Mononuclear cell (primary cell): ENCODE results near the gene NCS1. TPM values are rescaled to one million over a fixed set of nuclear protein-coding genes. Genes with fewer than 3 reads are reported as not detected.
"Not testable (repeated sequence)": the region's sequence is repeated elsewhere in the genome, so short reads cannot be mapped to it uniquely, and the experiment has no call there.

Experiments used
- H3K27me3 ChIP-seq: 2 replicates; pipeline ENCODE4 v1.6.0; 2011; ENCODE audit warnings: low read length, control low read depth; ENCODE audit not compliant: insufficient read depth
- H3K4me1 ChIP-seq: 2 replicates; pipeline ENCODE4 v1.5.1; 2011; ENCODE audit warnings: mild to moderate bottlenecking, low read length, control low read depth; ENCODE audit not compliant: insufficient read depth
- H3K4me3 ChIP-seq: 2 replicates; pipeline ENCODE4 v1.5.1; 2011; ENCODE audit warnings: mild to moderate bottlenecking, low read length, moderate library complexity
- H3K9me3 ChIP-seq: 2 replicates; pipeline ENCODE4 v1.5.1; 2011; ENCODE audit warnings: low read depth, mild to moderate bottlenecking, control low read depth, low read length
- total RNA-seq: library from RNA; depleted of rRNA; stranded (reverse); fragments of >200 nt; gene quantifications from one replicate; pipeline ENCODE4 v1.2.3, GENCODE V29; 2012

NCS1 gene
- total RNA-seq, 1 donor = 0.42 TPM

DNA sequence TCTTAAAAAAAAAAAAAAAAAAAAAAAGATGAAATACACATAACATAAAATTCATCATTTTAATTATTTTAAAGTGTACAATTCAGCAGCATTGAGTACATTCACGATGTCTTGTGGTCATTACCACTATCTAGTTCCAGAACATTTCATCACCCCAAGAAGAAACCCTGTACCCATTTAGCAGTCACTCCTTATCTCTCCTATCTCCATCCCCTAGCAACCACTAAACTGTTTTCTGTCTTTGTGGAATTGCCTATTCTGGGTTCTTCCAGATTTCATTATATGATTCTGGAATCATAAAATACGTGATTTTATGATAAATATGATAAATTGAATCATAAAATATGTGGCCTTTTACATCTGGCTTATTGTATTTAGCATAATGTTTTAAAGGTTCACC is 84.4 kb downstream of the NCS1 start:
- H3K4me1 ChIP-seq = no peaks in the 10 kb centered on the region
- no peaks in the 10 kb centered on the region for H3K9me3 ChIP-seq
- no peak overlapping the region for H3K4me3 ChIP-seq
- H3K27me3 ChIP-seq = no peaks in the 10 kb centered on the region

DNA sequence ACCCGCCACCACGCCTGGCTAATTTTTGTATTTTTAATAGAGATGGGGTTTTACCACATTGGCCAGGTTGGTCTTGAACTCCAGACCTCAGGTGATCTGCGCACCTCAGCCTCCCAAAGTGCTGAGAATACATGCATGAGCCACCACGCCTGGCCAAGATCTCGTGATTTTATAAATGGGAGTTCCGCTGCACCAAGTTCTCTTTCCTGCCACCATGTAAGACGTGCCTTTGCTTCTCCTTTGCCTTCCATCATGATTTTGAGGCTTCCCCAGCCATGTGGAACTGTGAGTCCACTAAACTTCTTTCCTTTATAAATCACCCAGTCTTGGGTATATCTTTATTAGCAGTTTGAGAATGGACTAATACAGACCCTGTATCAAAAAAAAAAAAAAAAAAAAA is 85.9 kb downstream of the NCS1 start:
- not testable (repeated sequence) for H3K9me3 ChIP-seq, H3K4me1 ChIP-seq, H3K4me3 ChIP-seq, H3K27me3 ChIP-seq

DNA sequence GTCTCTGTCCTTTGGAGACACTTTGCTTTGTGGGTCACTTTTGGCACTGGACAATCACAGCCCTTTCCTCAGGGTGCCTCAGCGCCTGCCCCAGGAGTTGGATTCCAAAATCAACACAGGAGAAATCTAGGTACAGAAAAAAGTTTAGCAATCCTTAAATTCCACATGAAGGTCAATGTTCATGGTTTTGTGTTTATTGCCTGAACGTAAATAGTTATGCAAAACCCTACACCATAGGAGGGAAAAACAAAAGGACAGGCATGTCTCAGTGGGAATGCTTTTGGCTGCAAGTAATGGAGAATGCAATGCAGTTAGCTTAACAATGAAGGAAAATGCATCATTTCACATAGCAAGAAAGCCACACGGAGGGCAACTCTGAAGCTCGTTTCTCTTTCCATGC is 86.8 kb downstream of the NCS1 start:
- H3K4me3 ChIP-seq = no peak overlapping the region
- H3K9me3 ChIP-seq = no peaks in the 10 kb centered on the region
- H3K27me3 ChIP-seq = peaks cover 19% of the 10 kb centered on the region
- no peaks in the 10 kb centered on the region for H3K4me1 ChIP-seq

DNA sequence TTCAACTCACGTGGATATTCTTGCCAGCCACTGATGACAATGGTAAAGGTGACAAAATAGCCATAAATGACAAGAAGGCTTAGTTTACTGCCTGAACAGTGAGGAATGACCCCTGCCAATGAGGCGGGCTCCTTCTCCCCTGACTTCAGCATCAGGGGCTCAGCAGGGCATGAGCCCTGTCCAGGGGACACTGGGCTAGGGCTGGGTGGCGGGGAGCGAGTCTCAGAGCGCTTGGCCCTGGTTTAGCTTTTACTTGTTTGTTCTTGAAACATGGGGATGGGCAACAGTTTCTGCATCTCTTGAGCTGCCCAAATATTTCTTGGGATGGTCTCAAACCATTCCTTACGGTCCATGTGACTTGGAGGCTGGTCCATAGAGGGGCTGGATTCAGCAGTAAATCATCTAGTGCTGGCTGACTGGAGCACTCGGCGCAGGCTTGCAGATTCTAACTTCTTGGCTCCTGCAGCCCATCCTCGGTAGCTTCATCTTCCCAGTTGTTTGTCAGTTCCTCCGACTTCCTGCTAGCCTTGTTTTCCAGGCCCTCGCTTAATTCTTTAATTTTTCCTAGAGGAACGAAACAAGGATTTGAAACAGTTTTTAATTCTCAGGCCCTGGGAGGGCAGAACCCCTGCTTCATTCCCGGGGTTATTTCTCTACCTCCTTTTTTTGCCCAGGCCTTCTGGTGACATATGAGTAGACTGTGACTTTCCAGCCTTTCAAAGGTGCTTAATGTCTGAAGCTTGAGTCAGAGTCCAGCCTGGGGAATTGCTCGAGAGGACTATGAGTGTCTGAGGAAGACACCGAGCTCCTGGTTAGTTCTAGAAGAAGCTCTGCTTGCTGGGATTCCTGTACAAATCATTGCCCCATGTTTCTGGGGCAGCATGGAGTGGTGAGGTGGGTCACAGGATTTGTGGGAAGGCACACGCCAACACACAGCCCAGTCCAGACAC is 88.9 kb downstream of the NCS1 start:
- no peak overlapping the region for H3K4me3 ChIP-seq
- H3K9me3 ChIP-seq = no peaks in the 10 kb centered on the region
- peaks cover 36% of the 10 kb centered on the region for H3K27me3 ChIP-seq
- H3K4me1 ChIP-seq = no peaks in the 10 kb centered on the region

DNA sequence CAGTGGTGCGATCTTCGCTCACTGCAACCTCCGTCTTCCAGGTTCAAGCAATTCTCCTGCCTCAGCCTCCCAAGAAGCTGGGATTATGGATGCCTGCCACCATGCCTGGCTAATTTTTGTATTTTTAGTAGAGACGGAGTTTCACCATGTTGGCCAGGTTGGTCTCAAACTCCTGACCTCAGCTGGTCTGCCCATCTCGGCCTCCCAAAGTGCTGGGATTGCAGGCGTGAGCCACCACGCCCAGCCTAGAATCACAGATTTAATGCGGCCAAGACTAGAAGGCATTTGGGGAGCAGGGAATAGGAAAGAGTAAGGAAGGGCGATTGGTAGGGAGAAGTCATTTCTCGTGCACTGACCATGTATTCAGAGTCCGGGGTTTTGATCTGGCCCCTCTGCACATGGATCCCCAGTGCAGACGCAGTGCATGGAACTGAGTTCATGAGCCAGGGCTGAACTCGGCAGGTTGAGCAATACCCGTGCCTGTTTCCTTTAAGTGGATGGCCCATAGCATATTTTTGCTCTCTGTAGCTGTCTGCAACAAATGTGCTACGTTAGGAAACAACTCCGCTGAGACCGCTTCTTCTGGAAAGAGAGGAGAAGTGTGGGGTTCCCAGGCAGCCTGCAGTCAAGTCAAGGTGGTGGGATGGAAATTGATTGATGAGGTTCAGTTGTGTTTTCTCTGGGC is 90.0 kb downstream of the NCS1 start:
- H3K9me3 ChIP-seq = no peaks in the 10 kb centered on the region
- H3K4me1 ChIP-seq = no peaks in the 10 kb centered on the region
- H3K4me3 ChIP-seq = no peak overlapping the region
- H3K27me3 ChIP-seq = peaks cover 47% of the 10 kb centered on the region

DNA sequence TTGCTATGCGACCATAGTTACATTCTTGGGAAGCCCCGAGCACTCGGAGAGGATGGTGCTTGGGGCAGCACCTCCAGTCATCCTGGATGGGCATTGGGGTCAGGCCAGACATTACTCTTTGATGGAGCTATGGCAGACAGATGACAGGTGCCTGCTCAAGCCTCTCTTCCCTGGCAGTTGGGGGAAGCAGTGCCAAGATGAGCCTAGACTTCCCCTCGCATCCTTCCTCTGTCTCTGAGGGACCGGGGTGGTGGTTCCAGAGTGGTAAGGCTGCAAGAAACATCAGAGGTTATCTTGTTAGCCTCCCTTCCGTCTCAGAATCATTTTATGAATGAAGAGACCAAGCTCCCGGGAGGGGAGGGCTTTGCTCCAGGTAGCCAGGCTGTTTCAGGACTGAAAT is 90.6 kb downstream of the NCS1 start:
- no peaks in the 10 kb centered on the region for H3K4me1 ChIP-seq
- no peak overlapping the region for H3K4me3 ChIP-seq
- no peaks in the 10 kb centered on the region for H3K9me3 ChIP-seq
- peaks cover 53% of the 10 kb centered on the region for H3K27me3 ChIP-seq

DNA sequence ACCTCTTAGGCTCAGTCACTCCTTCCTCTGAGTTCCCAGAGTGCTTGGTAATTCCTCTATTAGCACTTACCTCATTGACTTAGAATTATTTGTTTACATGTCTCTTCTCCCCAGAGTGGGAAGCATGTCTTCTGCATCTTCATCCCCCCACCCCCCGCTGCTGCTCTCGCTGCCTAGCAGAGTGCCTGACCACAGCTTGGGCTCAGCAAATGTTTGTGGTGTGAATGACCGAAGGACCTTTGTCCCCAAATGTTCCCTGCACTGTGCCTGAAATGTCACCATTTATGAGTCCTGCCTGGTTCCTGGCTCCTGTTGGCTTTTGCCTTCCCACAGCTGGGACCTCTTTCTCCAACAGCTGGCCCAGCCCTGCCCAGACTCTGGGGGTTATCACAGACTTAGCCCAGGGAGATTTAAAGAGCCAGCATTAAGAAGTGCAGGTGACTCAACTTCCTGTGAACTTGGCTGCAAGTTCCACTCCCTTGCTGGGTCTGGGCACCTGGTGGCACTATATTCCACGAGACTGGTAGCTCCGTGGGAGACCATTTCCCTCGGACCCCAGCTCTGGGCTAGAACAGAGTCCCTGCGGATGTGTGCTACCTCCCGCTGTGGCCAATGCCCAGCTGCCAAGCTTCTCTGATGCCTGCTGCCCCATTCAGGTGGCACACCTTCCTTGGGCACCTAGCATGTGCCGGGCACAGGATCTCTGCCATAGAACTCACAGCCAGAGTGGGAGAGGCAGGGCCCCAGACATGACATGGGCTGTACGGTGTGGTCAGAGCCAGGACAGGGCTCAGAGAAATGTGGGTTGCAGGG is 91.6 kb downstream of the NCS1 start:
- Histone ChIP-seq H3K9me3 (no peaks in the 10 kb centered on the region), H3K4me3 (no peak overlapping the region), H3K4me1 (peaks cover 9% of the 10 kb centered on the region), H3K27me3 (peaks cover 58% of the 10 kb centered on the region)

DNA sequence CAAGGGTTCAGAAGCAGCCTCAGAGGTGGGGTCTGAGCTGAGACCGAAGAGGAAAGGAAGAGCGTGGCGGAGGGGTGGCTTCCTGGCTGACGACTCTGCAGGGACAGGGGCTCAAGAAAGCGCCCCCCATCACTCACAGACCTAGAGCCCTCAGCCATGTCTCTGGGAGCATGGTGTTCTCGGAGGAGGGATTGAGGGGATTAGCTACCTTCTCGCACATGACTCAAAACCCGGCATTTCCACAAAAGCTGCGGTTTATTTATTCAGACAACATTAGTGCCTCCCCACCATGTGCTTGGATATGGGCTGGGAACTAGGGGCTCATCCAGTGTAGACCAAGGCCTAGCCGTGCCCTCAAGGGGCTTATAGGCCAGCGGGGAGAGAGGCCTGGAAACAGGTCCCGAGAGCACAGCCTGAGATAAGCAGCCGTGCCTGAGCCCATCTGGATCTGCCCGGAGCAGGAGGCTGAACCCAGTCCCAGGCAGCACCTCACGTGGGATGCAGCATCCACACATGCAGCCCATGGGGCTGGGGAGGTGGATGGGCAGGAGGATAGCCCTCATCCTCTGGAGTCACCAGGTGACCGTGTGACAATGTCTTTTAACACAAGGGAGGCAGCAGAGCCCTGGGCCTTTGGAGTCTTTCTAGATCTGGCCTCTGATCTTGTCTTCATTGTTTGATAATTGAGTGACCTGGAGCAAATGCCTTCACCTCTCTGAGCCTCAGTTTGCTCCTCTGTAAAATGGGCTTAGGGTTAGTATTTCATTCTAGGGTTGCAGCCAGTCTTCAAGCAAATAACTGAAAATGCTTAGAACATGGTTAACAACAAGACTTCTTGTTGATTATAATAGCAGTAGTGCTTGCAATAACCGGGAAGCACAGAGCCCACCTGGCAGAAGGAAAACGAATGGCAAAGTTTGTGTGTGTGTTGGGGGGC is 92.5 kb downstream of the NCS1 start:
- no peaks in the 10 kb centered on the region for H3K9me3 ChIP-seq
- H3K4me3 ChIP-seq = no peak overlapping the region
- H3K4me1 ChIP-seq = peaks cover 15% of the 10 kb centered on the region
- peaks cover 58% of the 10 kb centered on the region for H3K27me3 ChIP-seq

DNA sequence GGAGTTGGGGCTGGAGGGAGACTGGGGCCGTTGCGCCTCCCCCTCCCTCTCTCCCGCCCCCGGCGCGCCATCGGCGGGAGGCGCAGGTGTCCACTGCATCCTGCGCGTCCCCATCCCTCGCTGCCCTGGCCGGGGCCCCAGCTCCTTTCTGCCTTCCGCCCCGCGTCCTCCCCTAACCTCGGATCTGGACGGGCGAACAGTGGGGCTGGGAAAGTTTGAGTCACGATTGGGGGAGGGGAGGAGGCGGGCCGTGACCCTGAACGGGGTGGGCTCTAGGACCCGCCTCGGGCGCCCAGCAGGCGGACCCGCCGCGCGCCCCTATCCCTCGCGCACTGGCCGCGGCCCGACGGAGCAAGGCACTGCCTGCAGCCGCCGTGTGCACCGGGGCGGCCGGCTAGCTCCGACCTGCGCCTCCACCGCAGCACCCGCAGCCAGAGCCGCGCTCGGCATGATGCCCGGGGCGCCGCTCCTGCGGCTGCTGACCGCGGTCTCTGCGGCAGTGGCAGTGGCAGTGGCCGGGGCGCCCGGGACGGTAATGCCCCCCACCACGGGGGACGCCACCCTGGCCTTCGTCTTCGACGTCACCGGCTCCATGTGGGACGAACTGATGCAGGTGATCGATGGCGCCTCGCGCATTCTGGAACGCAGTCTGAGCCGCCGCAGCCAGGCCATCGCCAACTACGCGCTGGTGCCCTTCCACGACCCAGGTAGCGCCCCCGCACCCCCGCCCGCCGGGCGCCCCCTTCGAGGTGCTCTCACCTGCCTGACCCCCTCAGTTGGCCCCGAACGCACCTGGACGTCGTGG is 93.4 kb downstream of the NCS1 start, which contains the start of gene HMCN2:
Gene HMCN2, plus strand, starts transcription at position 330 of the 805 bp plus-strand sequence. Its CDS starts 119 bp downstream, at position 449.
- Histone ChIP-seq H3K27me3 (peaks cover 58% of the 10 kb centered on the region), H3K9me3 (no peaks in the 10 kb centered on the region), H3K4me3 (no peak within 1 kb of the TSS), H3K4me1 (peaks cover 15% of the 10 kb centered on the region)

DNA sequence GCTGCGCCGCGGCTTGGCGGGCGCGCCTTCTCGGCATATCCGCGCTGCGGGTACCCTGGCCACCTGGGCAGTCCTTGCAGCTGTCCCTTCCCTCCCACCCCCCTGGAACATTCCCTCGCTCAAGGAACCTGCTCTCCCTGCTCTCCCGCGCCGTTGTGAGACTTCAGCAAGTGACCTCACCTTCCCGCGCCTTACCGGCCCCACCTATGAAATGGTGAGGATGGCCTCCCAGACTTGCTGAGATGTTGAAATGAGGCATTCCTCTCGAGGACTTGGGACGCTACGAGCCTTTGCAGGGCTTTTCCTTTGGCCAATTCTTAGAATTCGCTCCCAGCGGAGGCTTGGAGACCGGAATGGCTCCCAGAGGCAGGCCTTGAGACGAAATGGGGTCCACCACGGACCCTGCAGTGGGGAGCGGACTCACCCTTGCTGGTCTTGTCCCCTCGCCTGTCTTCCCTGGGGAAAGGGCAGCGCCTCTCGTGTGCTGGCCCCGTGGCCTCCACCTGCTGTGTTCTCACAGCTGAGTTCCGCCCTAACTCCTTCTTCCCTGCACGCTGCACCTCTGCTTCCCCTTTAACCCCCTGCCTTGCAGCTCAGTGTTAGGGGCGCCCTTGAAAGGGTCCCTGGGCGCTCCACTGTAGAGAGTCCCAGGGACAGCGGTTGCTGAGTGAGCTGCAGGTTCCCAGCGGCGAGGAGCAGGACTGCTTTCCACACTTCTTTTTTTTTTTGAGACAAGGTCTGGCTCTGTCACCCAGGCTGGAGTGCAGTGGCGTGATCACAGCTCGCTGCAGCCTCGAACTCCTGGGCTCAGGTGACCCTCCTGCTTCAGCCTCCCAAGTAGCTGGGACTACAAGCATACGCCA is 94.3 kb downstream of the NCS1 start:
- no peaks in the 10 kb centered on the region for H3K9me3 ChIP-seq
- H3K4me1 ChIP-seq = peaks cover 15% of the 10 kb centered on the region
- peaks cover 61% of the 10 kb centered on the region for H3K27me3 ChIP-seq
- no peak overlapping the region for H3K4me3 ChIP-seq

DNA sequence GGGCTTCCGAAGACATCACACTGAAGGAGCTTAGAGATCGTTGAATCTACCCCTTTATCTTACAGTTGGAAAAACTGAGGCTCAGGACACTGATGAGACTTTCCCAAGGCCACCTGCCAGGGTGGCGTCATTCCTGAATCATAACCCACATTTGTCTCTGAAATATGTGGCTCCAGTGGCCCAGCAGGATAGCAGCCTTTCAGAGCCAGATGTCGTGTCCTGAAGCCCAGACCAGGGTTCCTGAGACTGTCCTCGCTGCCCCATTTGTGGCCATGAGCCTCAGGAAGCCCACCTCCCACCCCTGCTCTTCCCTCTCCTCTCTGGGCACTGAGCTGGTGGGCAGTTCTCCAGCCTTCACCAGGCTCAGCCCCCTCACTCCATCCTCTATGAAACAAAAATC is 95.7 kb downstream of the NCS1 start:
- H3K4me3 ChIP-seq = no peak overlapping the region
- no peaks in the 10 kb centered on the region for H3K9me3 ChIP-seq
- H3K27me3 ChIP-seq = peaks cover 53% of the 10 kb centered on the region
- peaks cover 15% of the 10 kb centered on the region for H3K4me1 ChIP-seq

DNA sequence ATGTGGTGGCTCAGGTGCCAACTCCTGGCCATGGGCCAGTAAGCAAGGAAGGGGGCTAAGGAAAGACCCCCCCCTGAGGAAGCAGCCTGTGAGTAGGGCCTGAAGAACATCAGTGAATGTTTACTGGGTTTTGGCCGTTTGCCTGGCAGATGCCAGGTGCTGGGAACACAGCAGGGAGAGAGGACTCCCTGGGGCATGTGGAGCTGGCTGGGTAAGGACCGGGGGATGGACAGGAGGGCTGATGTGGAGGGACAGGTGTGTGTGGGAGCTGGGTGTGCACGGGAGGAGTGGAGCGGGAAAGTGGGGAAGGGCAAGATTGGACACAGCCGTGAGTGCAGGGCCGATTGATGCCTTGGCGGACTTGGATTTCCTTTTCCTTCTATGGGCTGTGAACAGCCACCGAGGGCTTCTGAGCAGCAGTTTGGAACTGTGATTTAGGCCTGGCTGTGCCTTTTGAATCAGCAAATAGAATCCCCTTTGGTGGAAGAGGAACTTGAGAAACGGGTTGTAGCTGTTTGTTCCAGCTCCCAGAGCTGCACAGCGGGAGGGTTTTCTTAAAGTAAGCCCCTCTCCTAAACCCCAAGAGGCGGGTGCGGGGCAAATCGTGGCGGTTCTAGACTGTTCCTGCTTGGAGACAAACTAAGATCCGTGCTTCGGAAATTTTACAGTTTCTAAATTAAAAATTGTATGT is 96.5 kb downstream of the NCS1 start:
- no peak overlapping the region for H3K4me3 ChIP-seq
- H3K27me3 ChIP-seq = peaks cover 46% of the 10 kb centered on the region
- H3K4me1 ChIP-seq = peaks cover 15% of the 10 kb centered on the region
- no peaks in the 10 kb centered on the region for H3K9me3 ChIP-seq
